AG08396 (cell line): ENCODE measurements around the gene CDHR3.
A peak's percentile ranks its signal among the peaks of the same experiment; 100 is the strongest.

Experiments
- DNase-seq: peaks from one replicate; pipeline ENCODE4 v3.0.0; 2012; ENCODE audit warnings: low spot score, mixed read lengths

The CDHR3 gene

DNA sequence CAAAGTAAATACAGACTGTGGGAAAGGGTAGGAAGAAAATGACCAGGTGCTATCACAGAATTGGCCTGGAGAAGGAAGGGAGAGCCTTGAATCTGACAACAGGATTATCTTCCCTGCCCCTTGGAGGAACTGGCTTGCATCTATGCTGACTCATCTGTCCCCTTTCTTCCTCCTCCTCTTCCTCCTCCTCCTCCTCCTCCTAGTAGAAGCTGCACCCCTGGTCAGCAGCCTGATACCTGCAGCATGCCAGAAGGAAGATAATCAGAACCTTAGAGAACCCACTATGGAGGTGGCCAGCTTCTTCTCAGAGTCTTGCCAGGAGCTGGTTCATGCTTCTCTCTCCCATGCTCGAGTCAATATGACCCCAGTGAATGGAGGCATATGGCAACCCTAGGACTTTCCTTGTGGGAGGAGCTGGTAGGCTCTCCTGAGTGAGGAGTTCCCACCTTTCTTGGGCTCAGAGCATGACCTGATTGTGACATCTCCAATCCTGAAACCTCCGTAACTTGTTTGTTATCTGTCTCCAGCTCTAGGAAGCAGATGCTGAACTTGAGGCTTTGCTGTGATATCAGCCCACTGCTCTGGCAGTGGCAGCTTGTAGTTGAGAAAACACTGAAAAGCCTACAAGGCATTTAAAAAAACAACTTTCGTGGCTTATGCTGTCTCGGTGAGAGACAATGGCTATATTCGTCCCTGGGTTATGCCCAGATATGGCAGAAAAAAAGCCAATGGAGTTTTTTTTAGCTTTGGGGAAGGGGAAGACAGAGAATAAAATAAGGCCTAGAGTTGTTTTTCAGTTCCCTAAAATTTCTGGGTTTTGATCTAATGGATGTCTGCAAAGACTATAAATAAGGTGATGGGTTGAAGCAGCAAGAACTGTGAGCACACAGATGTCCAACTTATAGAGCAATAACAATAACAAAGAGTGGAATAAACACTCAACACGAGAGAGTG, 60.6 kb downstream of the CDHR3 start:
- DNase-seq, result no peak

DNA sequence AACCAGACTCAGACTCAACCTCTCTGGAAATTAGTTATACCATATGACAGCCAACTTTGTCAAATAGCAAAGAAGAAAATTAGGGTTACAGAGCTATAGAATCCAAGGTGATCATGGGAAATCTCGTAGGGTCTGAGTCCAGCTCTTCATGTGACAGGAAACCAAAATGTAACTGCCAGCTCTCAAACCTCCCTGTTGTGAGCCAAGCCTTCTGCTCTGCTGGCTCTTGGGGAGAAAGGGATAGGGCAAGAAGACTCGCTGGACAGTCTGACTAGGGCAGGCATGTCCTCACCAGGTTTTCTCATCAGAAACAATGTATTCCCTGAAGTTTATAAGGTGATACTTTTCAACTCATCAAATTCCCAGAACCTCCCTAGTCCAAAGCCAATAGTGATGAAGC, 63.0 kb downstream of the CDHR3 start:
- no peak for DNase-seq

DNA sequence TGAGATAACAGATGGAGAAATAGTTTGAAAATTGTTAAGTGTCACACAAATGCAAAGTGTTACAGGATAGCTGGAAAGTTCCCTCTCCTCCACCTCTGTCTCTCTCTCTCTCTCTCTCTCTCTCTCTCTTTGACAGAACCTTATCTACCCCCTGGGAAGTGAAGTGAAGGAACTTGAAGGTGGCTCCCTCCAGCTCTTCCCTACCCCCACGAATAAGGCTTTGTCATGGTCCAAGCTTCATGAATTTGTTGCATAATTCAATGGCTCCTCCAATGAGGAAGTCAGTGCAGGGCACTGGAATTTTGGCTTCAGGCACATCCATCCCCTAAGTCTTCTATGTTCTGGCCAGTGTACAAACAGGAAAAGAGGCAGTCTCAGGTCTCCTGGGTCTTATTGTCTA, 66.4 kb downstream of the CDHR3 start:
- no peak for DNase-seq

DNA sequence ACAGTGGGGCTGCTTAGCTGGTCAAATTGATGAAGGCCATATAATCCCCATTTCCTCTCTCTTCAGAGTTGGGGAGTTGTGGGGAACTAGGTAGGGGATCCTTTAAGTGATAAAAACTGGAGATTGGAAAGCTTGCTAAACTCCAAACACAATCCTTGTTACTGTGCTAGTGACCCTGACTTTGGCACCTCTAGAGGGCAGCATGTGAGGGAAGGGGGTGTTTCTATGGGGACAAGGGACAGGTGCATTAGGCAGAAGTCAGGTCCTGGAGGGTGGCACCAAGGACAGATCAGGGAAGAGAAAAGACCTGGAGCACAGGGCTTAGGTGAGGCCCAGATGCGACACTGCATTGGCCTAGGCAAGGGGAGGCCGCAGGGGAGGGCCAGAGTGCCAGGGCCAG, 66.9 kb downstream of the CDHR3 start:
- no peak for DNase-seq

- no peak for DNase-seq
Measured at GRCh38 chr7:106031300-106032035, 68.4 kb downstream of the CDHR3 start.

- DNase-seq, result no peak
Measured at GRCh38 chr7:106032295-106032694, 69.2 kb downstream of the CDHR3 start.

GRCh38 chr7:106033735-106034134, 70.7 kb downstream of the CDHR3 start:
- no peak for DNase-seq

- no peak for DNase-seq
Measured at GRCh38 chr7:106034383-106034782, 71.3 kb downstream of the CDHR3 start.

- DNase-seq, result no peak
Measured at GRCh38 chr7:106035568-106035967, 72.5 kb downstream of the CDHR3 start.

GRCh38 chr7:106036004-106036403, 72.9 kb downstream of the CDHR3 start:
- no peak for DNase-seq

DNA sequence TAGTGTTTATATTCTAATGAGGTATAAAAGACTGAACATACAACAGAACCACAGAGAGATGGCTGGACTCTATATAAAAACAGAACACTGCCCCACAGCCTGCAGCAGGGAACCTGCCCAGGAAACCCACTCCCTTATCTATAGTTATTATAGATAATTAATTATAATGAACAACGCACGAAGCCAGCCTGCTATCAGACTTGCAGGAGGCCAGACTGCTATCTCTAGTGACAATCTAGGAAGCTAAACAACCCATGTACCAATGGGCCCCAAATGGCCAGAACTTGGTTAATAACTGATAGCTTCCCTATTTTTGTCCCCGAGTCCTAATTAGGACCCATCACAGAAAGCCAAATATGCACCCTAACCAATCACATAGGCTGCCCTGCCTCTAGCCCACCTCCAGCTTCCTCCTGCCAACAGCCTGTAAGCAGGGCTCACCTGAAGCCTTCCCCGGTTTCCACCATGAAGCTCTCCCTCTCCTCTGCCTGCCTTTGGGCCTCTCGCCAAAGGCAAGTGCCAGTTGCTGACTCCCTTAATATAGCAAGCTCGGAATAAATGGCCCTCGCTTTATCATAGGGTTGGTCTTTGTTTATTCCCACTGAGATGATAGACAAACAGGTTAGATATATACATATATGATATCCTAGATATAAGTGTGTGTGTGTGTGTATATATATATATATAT, 74.6 kb downstream of the CDHR3 start:
- no peak for DNase-seq

- no peak for DNase-seq
Measured at GRCh38 chr7:106038289-106038688, 75.2 kb downstream of the CDHR3 start.

- no peak for DNase-seq
Measured at GRCh38 chr7:106038916-106039315, 75.9 kb downstream of the CDHR3 start.

DNA sequence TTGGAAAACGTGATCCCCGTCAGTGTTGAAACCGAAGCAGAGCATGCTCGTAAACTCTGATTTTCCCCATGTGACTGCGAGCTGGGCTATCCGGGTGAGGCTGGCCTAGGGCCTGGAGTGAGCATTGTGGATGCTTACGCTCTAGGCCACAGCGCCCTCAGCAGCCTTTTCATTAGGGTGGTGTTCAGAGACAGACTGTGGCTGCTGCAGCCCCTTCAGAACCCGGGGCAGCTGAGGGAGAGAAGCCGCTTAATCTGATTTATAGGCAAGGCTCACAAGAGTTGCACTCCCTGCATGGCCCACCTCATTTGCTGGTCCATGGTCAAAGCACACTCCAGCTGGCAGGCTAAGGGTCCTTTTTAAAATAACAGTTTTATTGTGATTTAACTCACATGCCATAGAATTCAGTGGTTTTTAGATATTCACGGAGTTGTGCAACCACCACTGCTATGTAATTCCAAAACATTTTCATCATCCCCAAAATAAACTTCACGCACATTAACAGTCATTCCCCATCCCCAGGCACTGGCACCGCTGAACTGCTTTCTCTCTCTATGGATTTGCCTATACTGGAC, 76.5 kb downstream of the CDHR3 start:
- peak; percentile 68 for DNase-seq

GRCh38 chr7:106041140-106041717, 78.2 kb downstream of the CDHR3 start:
- peak; percentile 33 for DNase-seq

GRCh38 chr7:106042196-106042611, 79.1 kb downstream of the CDHR3 start:
- no peak for DNase-seq

DNA sequence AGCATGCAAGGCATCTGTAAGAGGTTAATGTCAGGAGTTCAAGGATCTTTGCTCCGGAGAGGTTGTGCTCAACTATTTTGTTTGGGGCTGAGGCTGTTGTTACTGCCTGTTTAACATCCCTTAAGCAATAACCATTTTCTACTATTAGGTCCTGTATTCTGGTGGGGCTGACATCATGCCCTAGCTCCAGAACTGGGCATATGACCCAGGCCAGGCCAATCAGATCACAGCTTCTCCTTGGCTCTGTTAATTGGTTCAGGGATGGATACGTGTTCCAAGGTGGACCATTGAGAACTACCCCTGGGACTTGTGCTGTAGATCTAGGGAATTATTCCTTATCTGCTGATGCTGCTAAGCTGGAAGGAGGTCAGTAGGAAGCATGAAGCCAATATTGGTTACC, 82.1 kb downstream of the CDHR3 start:
- DNase-seq, result no peak

DNA sequence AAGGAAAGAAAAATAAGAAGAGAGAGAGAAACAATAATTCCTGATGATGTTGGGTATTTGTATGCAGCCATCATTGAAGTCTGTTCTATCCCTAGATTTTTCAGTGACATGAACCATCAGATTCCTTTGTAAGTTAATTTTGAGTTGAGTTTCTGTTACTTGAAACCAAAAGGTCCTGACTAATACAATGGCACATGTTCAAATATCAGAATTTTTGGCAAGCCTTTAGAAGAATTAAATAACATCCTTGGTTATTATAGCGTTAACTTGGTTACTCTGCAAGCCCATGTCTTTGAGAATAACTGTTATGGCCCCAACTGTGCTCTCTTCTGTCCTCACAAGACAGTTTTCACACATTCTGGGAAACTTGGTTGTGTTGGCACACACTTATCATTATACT, 82.5 kb downstream of the CDHR3 start:
- DNase-seq, result no peak

DNA sequence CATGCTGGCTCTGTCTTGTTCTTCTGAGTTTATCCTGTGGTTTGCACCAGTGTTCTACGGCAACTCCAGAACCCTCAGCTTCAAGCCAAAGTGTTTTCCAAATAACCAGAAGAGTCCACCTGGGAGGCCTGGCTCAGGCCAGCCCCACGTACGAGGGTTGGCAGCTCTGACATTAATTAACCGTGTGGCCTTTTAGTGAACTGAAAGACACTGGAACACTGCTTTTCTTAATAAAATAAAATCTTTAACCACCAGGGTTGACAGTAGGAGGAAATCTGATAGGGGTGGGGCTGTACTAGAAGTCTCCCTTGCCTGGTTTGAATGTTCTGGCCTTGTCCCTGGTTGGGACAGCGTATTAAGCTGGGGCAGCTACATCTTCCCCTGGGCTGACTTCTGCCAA, 84.1 kb downstream of the CDHR3 start:
- no peak for DNase-seq

- no peak for DNase-seq
Measured at GRCh38 chr7:106047818-106048705, 85.0 kb downstream of the CDHR3 start.

GRCh38 chr7:106048706-106049020, 85.6 kb downstream of the CDHR3 start:
- DNase-seq, result no peak
